Natural killer cell (primary cell): ENCODE results near the gene IL18BP. TPM values are rescaled to one million over a fixed set of nuclear protein-coding genes. Genes with fewer than 3 reads are reported as not detected.

ENCODE experiments used
- ATAC-seq, 3 donors: fragments of 150-1000 bp in 2 of 3; fragments of 200-7000 bp in 1 of 3; cut with Tn5 transposase; 1 replicate in 1 of 3; 2 replicates in 2 of 3; pipeline ENCODE4 v1.10.0; 2021; ENCODE audit warnings: mild to moderate bottlenecking in 2 of 3, moderate library complexity in 2 of 3
- DNase-seq, 2 donors: peaks; one replicate each; pipeline versions ENCODE4 v3.0.0 to v3.0.0-alpha.2; 2013 to 2021; ENCODE audit warnings: mixed read lengths in 1 of 2
- H3K27ac ChIP-seq: one replicate; pipeline ENCODE4 v1.5.1; 2013; ENCODE audit warnings: mild to moderate bottlenecking, low read length
- H3K27me3 ChIP-seq: one replicate; pipeline ENCODE4 v1.6.1; 2013; ENCODE audit warnings: low read length; ENCODE audit not compliant: control insufficient read depth, insufficient read depth
- H3K36me3 ChIP-seq: one replicate; pipeline ENCODE4 v1.6.1; 2013; ENCODE audit warnings: low read length; ENCODE audit not compliant: control insufficient read depth, insufficient read depth
- H3K4me1 ChIP-seq: one replicate; pipeline ENCODE4 v1.6.1; 2013; ENCODE audit warnings: low read length; ENCODE audit not compliant: control insufficient read depth, insufficient read depth
- H3K4me3 ChIP-seq: one replicate; pipeline ENCODE4 v1.5.1; 2013; ENCODE audit warnings: low read length
- H3K9me3 ChIP-seq: one replicate; pipeline ENCODE4 v1.6.1; 2013; ENCODE audit warnings: low read length; ENCODE audit not compliant: control insufficient read depth, insufficient read depth
- H3K27ac Mint-ChIP-seq, 2 donors: one replicate each; pipeline ENCODE4 v1.8.0; 2022; ENCODE audit warnings: mild to moderate bottlenecking in 2 of 2, mixed read lengths in 2 of 2, moderate library complexity in 1 of 2
- H3K27me3 Mint-ChIP-seq, 2 donors: one replicate each; pipeline ENCODE4 v1.8.0; 2022; ENCODE audit warnings: low read depth in 2 of 2, mixed read lengths in 2 of 2
- H3K36me3 Mint-ChIP-seq: one replicate; pipeline ENCODE4 v1.8.0; 2022; ENCODE audit warnings: mixed read lengths
- H3K4me1 Mint-ChIP-seq, 2 donors: one replicate each; pipeline ENCODE4 v1.8.0; 2022; ENCODE audit warnings: mixed read lengths in 2 of 2
- H3K4me3 Mint-ChIP-seq: one replicate; pipeline ENCODE4 v1.8.0; 2022; ENCODE audit warnings: mild to moderate bottlenecking, moderate library complexity, mixed read lengths
- H3K9me3 Mint-ChIP-seq, 2 donors: one replicate each; pipeline ENCODE4 v1.8.0; 2022; ENCODE audit warnings: mixed read lengths in 2 of 2
- WGBS: methylation state at CpG from one replicate; pipeline ENCODE4 v1.1.7; 2013; ENCODE audit warnings: missing lambda C conversion rate; ENCODE audit not compliant: insufficient coverage; 5-methylcytosine and 5-hydroxymethylcytosine counted together
- intact Hi-C: fragments of 100-400 bp; cut with micrococcal nuclease; formaldehyde crosslinking; loops from one replicate; pipeline ENCODE4 v1.14.2; 2022
- total RNA-seq, 4 donors: library from RNA; stranded (reverse); fragments of 120-200 nt in 1 of 4; gene quantifications; one replicate each; pipeline versions ENCODE4 v1.2.3 to v1.2.4, GENCODE V29; 2013 to 2022
- TF ChIP-seq, protein P1 (sequence below): fragments of 200-600 bp; IDR thresholded peaks from one replicate; pipeline ENCODE4 v1.8.0; 2022; ENCODE audit warnings: antibody characterized with exemption

IL18BP gene
- total RNA-seq, 3 donors from 2014 or later (not counting 1 experiment from before 2014, with no cell fraction given): 23.1 to 35.5 (median 27.2) TPM

DNA sequence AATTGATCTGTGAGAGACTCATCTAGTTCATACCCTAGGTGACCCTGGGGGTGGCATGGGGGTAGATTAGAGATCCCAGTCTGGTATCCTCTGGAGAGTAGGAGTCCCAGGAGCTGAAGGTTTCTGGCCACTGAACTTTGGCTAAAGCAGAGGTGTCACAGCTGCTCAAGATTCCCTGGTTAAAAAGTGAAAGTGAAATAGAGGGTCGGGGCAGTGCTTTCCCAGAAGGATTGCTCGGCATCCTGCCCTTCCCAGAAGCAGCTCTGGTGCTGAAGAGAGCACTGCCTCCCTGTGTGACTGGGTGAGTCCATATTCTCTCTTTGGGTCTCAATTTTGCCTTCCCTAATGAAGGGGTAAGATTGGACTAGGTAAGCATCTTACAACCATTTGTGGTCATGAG, 653 bp downstream of the IL18BP start:
- Histone ChIP-seq H3K27ac (peak overlapping the region; percentile 54), H3K4me3 (peak overlapping the region; percentile 22), H3K9me3 (no peaks in the 10 kb centered on the region), H3K4me1 (peaks cover 26% of the 10 kb centered on the region), H3K27me3 (no peaks in the 10 kb centered on the region), H3K36me3 (peaks cover 24% of the 10 kb centered on the region)
- no peak for DNase-seq
- H3K36me3 Mint-ChIP-seq: no peaks in the 10 kb centered on the region
- H3K27me3 Mint-ChIP-seq: no peaks in the 10 kb centered on the region
- H3K27ac Mint-ChIP-seq: peak overlapping the region; percentile 92 to 97
- no peaks in the 10 kb centered on the region for H3K9me3 Mint-ChIP-seq
- H3K4me1 Mint-ChIP-seq: peaks cover 19 to 25% of the 10 kb centered on the region in 2 donors
- peak overlapping the region; percentile 95 for H3K4me3 Mint-ChIP-seq
- ATAC-seq: no peak
- TF ChIP-seq, protein P1, sequence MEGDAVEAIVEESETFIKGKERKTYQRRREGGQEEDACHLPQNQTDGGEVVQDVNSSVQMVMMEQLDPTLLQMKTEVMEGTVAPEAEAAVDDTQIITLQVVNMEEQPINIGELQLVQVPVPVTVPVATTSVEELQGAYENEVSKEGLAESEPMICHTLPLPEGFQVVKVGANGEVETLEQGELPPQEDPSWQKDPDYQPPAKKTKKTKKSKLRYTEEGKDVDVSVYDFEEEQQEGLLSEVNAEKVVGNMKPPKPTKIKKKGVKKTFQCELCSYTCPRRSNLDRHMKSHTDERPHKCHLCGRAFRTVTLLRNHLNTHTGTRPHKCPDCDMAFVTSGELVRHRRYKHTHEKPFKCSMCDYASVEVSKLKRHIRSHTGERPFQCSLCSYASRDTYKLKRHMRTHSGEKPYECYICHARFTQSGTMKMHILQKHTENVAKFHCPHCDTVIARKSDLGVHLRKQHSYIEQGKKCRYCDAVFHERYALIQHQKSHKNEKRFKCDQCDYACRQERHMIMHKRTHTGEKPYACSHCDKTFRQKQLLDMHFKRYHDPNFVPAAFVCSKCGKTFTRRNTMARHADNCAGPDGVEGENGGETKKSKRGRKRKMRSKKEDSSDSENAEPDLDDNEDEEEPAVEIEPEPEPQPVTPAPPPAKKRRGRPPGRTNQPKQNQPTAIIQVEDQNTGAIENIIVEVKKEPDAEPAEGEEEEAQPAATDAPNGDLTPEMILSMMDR: no peak
- 70% methylated on average over 2 of the region's 2 CpGs for WGBS
- intact Hi-C loops: no loop called here

DNA sequence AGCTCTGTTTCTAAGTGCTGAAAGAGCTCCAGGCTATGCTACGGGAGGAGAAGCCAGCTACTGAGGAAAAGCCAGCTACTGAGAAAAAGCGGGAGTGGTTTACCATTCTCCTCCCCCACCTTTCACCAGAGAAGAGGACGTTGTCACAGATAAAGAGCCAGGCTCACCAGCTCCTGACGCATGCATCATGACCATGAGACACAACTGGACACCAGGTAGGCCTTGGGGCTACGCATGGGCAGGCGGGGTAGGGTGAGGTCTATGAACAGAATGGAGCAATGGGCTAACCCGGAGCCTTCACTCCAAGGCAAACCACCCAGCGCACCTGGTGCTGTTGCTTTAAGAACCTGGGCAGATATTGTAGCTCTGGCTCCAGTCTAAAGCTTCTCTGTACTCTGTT, 1.1 kb downstream of the IL18BP start:
- Histone ChIP-seq H3K27ac (no peak overlapping the region), H3K4me1 (peaks cover 26% of the 10 kb centered on the region), H3K27me3 (no peaks in the 10 kb centered on the region), H3K9me3 (no peaks in the 10 kb centered on the region), H3K36me3 (peaks cover 28% of the 10 kb centered on the region), H3K4me3 (no peak overlapping the region)
- intact Hi-C loops: no loop called here
- H3K9me3 Mint-ChIP-seq: no peaks in the 10 kb centered on the region
- DNase-seq (no peak), ATAC-seq (no peak)
- H3K36me3 Mint-ChIP-seq: no peaks in the 10 kb centered on the region
- peaks cover 19 to 25% of the 10 kb centered on the region in 2 donors for H3K4me1 Mint-ChIP-seq
- peak overlapping the region; percentile 95 for H3K4me3 Mint-ChIP-seq
- no peaks in the 10 kb centered on the region for H3K27me3 Mint-ChIP-seq
- 94% methylated on average over 8 of the region's 8 CpGs for WGBS
- TF ChIP-seq, protein P1: no peak
- peak overlapping the region; percentile 92 to 97 for H3K27ac Mint-ChIP-seq

DNA sequence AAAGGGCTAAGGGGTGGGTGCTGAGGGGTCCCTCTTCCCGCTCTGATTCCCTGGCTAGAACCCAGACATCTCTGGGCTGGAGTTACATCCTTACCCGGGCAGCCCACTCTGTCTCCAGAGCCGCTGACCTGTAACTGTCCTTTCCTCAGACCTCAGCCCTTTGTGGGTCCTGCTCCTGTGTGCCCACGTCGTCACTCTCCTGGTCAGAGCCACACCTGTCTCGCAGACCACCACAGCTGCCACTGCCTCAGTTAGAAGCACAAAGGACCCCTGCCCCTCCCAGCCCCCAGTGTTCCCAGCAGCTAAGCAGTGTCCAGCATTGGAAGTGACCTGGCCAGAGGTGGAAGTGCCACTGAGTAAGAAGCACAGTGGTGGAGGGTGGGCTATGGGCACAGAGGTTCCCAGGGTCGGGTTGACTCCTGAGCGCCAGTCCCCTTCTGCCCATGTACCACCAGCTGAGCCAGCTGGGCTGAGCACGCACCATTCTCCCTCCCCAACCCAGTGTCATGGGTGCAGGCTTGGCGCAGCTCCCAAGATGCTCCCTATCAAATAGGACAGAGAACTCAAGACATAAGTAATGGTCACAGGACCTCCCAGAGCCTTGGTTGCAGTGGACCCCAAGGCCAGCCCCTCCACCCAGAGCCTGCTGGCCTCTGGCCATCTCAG, 1.6 kb downstream of the IL18BP start:
- Histone ChIP-seq H3K27me3 (no peaks in the 10 kb centered on the region), H3K36me3 (peaks cover 33% of the 10 kb centered on the region), H3K4me1 (peaks cover 26% of the 10 kb centered on the region), H3K9me3 (no peaks in the 10 kb centered on the region), H3K4me3 (no peak overlapping the region), H3K27ac (no peak overlapping the region)
- intact Hi-C loops: no loop called here
- no peak for ATAC-seq
- Mint-ChIP-seq H3K4me1 (peaks cover 19 to 25% of the 10 kb centered on the region in 2 donors), H3K4me3 (no peak overlapping the region), H3K27ac (peak overlapping the region; percentile 92 to 97), H3K27me3 (no peaks in the 10 kb centered on the region), H3K9me3 (no peaks in the 10 kb centered on the region), H3K36me3 (no peaks in the 10 kb centered on the region)
- 96% methylated on average over 10 of the region's 10 CpGs for WGBS
- TF ChIP-seq, protein P1: no peak
- no peak for DNase-seq

DNA sequence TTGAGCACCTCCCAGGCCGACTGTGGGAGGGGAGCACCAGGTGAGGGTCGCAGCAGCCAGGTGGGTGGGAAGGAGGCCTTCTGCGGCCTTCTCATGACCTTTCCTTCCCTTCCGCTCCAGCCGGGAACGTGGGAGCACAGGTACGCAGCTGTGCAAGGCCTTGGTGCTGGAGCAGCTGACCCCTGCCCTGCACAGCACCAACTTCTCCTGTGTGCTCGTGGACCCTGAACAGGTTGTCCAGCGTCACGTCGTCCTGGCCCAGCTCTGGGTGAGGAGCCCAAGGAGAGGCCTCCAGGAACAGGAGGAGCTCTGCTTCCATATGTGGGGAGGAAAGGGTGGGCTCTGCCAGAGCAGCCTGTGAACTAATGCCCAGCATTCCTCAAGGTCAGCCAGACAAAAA, 2.6 kb downstream of the IL18BP start:
- peak overlapping the region; percentile 24 to 30 for H3K27ac Mint-ChIP-seq
- H3K4me1 Mint-ChIP-seq: peaks cover 19 to 30% of the 10 kb centered on the region in 2 donors
- Histone ChIP-seq H3K36me3 (peaks cover 43% of the 10 kb centered on the region), H3K27ac (no peak overlapping the region), H3K27me3 (no peaks in the 10 kb centered on the region), H3K9me3 (no peaks in the 10 kb centered on the region), H3K4me1 (peaks cover 26% of the 10 kb centered on the region), H3K4me3 (no peak overlapping the region)
- ATAC-seq: no peak
- intact Hi-C loops: no loop called here
- no peaks in the 10 kb centered on the region for H3K9me3 Mint-ChIP-seq
- no peaks in the 10 kb centered on the region for H3K36me3 Mint-ChIP-seq
- no peak for DNase-seq
- no peak overlapping the region for H3K4me3 Mint-ChIP-seq
- 92% methylated on average over 11 of the region's 11 CpGs for WGBS
- H3K27me3 Mint-ChIP-seq: no peaks in the 10 kb centered on the region
- TF ChIP-seq, protein P1: no peak
